Neural cell (in vitro differentiated cells): Measurements from ENCODE around the gene KRT83. TPM values are rescaled to one million over a fixed set of nuclear protein-coding genes. Genes with fewer than 3 reads are reported as not detected.

ENCODE experiments used
- H2AFZ ChIP-seq: fragments of 200-600, 300-800 bp; sonication (generic), shearing (Covaris generic); 2 replicates; pipeline ENCODE4 v1.6.0; 2014; ENCODE audit warnings: low read depth, mild to moderate bottlenecking, antibody characterized with exemption, low read length, moderate library complexity
- H3F3A ChIP-seq: fragments of 200-600 bp; shearing (Covaris generic); 2 replicates; pipeline ENCODE4 v1.6.1; 2016; ENCODE audit warnings: mild to moderate bottlenecking, moderate library complexity, mixed read lengths, antibody characterized with exemption, low read length; ENCODE audit not compliant: insufficient read depth, poor library complexity, severe bottlenecking
- H3K27ac ChIP-seq: fragments of 200-600, 300-800 bp; sonication (generic), shearing (Covaris generic); 2 replicates; pipeline ENCODE4 v1.5.1; 2014; ENCODE audit warnings: mild to moderate bottlenecking, low read length, moderate library complexity
- H3K27me3 ChIP-seq: fragments of 300-800, 200-600 bp; sonication (generic), shearing (Covaris generic); 2 replicates; pipeline ENCODE4 v1.6.0; 2014; ENCODE audit warnings: mild to moderate bottlenecking, low read depth, low read length, moderate library complexity; ENCODE audit not compliant: insufficient read depth
- H3K36me3 ChIP-seq: fragments of 300-800, 200-600 bp; sonication (generic), shearing (Covaris generic); 2 replicates; pipeline ENCODE4 v1.5.1; 2014; ENCODE audit warnings: mild to moderate bottlenecking, antibody characterized with exemption, low read length, moderate library complexity; ENCODE audit not compliant: insufficient read depth
- H3K4me2 ChIP-seq: fragments of 300-800, 200-600 bp; sonication (generic), shearing (Covaris generic); 2 replicates; pipeline ENCODE4 v1.6.0; 2014; ENCODE audit warnings: mild to moderate bottlenecking, low read length
- H3K4me3 ChIP-seq: fragments of 300-800, 200-600 bp; sonication (generic), shearing (Covaris generic); 2 replicates; pipeline ENCODE4 v1.5.1; 2014; ENCODE audit warnings: mild to moderate bottlenecking, low read length, moderate library complexity
- H3K79me2 ChIP-seq: fragments of 200-600 bp; shearing (Covaris generic); replicated peaks from 2 replicates; pipeline ENCODE4 v1.6.0; 2014; ENCODE audit warnings: mild to moderate bottlenecking, low read length, moderate library complexity; ENCODE audit not compliant: insufficient read depth
- H3K9ac ChIP-seq: fragments of 300-800, 200-600 bp; sonication (generic), shearing (Covaris generic); 2 replicates; pipeline ENCODE4 v1.6.1; 2016; ENCODE audit warnings: mild to moderate bottlenecking, low read length, mixed read lengths
- H3K9me2 ChIP-seq: fragments of 200-600 bp; shearing (Covaris generic); 2 replicates; pipeline ENCODE4 v1.6.1; 2016; ENCODE audit warnings: mild to moderate bottlenecking, low read length, mixed read lengths; ENCODE audit not compliant: insufficient read depth
- H3K9me3 ChIP-seq: fragments of 200-600, 300-800 bp; sonication (generic), shearing (Covaris generic); 2 replicates; pipeline ENCODE4 v1.6.1; 2016; ENCODE audit warnings: mild to moderate bottlenecking, mixed run types, low read length, moderate library complexity, mixed read lengths
- H4K20me1 ChIP-seq: fragments of 200-600 bp; shearing (Covaris generic); 2 replicates; pipeline ENCODE4 v1.6.1; 2016; ENCODE audit warnings: mild to moderate bottlenecking, mixed run types; ENCODE audit not compliant: insufficient read depth
- CTCF ChIP-seq: fragments of 450-650 bp; IDR thresholded peaks from 2 replicates; pipeline ENCODE4 v1.5.1; 2014; ENCODE audit warnings: antibody characterized with exemption, mild to moderate bottlenecking, moderate library complexity; ENCODE audit not compliant: poor library complexity, severe bottlenecking
- EP300 ChIP-seq: fragments of 450-650 bp; conservative IDR thresholded peaks from 2 replicates; pipeline ENCODE4 v1.6.1; 2014; ENCODE audit warnings: antibody characterized with exemption, mild to moderate bottlenecking, moderate library complexity; ENCODE audit not compliant: poor library complexity, severe bottlenecking
- EZH2 ChIP-seq: fragments of 200-600, 300-800 bp; shearing (Covaris generic), sonication (generic); IDR thresholded peaks from 2 replicates; pipeline ENCODE4 v1.6.1; 2014; ENCODE audit warnings: antibody characterized with exemption, low read length, borderline replicate concordance, mild to moderate bottlenecking; ENCODE audit not compliant: insufficient read depth, poor library complexity, severe bottlenecking
- MXI1 ChIP-seq: fragments of 450-650 bp; conservative IDR thresholded peaks from 2 replicates; pipeline ENCODE4 v1.6.1; 2014; ENCODE audit warnings: antibody characterized with exemption, mild to moderate bottlenecking; ENCODE audit not compliant: poor library complexity, severe bottlenecking
- POLR2AphosphoS5 ChIP-seq: IDR thresholded peaks from 2 replicates; pipeline ENCODE4 v1.6.1; 2012
- RAD21 ChIP-seq: fragments of 450-650 bp; conservative IDR thresholded peaks from 2 replicates; pipeline ENCODE4 v1.6.1; 2014; ENCODE audit warnings: antibody characterized with exemption, mild to moderate bottlenecking, moderate library complexity
- SMC3 ChIP-seq: fragments of 450-650 bp; conservative IDR thresholded peaks from 2 replicates; pipeline ENCODE4 v1.6.1; 2014; ENCODE audit warnings: antibody characterized with exemption, mild to moderate bottlenecking, moderate library complexity; ENCODE audit not compliant: poor library complexity
- TAF1 ChIP-seq: IDR thresholded peaks from 2 replicates; pipeline ENCODE4 v1.6.1; 2012; ENCODE audit warnings: low read depth
- polyA plus RNA-seq: library from polyadenylated mRNA; depleted of rRNA; stranded (reverse); fragments of >200 nt; gene quantifications from 2 replicates; pipeline ENCODE4 v1.2.3, GENCODE V29; 2014
- TF ChIP-seq, protein P1 (sequence below): IDR thresholded peaks from 2 replicates; pipeline ENCODE4 v1.6.1; 2012; ENCODE audit warnings: borderline replicate concordance

KRT83 gene
- polyA plus RNA-seq, 1 donor from 2014 or later: not detected

DNA sequence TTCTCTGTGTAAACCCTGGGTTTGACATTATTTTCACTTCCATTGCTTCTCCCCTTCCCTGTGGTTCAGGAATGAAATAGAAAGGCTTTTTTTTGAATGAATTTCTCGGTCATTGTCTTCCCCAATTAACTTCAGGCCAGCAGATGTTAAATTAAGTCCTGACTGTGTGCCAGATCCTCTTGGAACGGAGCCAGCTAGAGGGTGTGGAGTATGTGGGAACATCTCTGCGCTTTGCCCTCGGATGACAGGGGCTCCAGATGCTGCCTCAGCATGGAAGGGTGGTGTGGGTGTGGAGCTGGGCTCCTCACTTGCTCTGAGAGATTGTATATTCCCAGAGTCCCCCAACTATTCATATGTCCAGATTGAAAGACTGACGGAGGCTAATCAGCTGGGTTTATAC is 33.0 kb upstream of the KRT83 start:
- no peaks in the 10 kb centered on the region for H3K27me3 ChIP-seq
- H3K36me3 ChIP-seq: no peaks in the 10 kb centered on the region
- no peak overlapping the region for H2AFZ ChIP-seq
- no peaks in the 10 kb centered on the region for H3K9me2 ChIP-seq
- no peak overlapping the region for H3K9ac ChIP-seq
- TF ChIP-seq EZH2 (no peak), MXI1 (no peak)
- H3K4me2 ChIP-seq: no peak overlapping the region
- no peaks in the 10 kb centered on the region for H3F3A ChIP-seq
- H3K27ac ChIP-seq: no peak overlapping the region
- no peak overlapping the region for H3K4me3 ChIP-seq
- no peaks in the 10 kb centered on the region for H4K20me1 ChIP-seq
- H3K9me3 ChIP-seq: no peaks in the 10 kb centered on the region
- H3K79me2 ChIP-seq: no peaks in the 10 kb centered on the region

DNA sequence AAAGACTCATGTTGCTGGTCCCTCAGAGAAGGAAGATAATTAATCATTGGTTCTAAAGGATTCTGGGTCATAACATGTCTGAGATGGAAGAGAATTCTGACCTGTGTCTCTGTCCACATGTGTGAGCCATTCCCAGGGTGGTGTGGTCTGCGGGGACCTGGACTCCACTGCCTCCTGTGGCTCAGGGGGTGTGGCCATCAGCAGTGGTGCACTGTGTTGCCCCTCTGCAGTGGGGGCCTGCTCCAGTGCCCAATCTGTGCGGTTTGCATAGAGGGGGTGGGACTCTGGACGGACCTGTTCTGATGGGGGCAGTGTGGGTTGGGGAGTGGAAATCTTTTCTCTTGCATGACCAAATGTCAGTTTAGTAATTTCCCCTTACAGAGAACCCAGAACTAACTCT is 32.6 kb upstream of the KRT83 start:
- no peak overlapping the region for H3K4me2 ChIP-seq
- no peak overlapping the region for H2AFZ ChIP-seq
- H3F3A ChIP-seq: no peaks in the 10 kb centered on the region
- H3K9me3 ChIP-seq: no peaks in the 10 kb centered on the region
- H3K9me2 ChIP-seq: no peaks in the 10 kb centered on the region
- H3K36me3 ChIP-seq: no peaks in the 10 kb centered on the region
- no peak overlapping the region for H3K27ac ChIP-seq
- no peak overlapping the region for H3K9ac ChIP-seq
- H3K79me2 ChIP-seq: no peaks in the 10 kb centered on the region
- no peaks in the 10 kb centered on the region for H4K20me1 ChIP-seq
- H3K4me3 ChIP-seq: no peak overlapping the region
- TF ChIP-seq EZH2 (no peak), TAF1 (no peak), MXI1 (no peak), CTCF (no peak), RAD21 (no peak), POLR2AphosphoS5 (no peak)
- H3K27me3 ChIP-seq: no peaks in the 10 kb centered on the region

DNA sequence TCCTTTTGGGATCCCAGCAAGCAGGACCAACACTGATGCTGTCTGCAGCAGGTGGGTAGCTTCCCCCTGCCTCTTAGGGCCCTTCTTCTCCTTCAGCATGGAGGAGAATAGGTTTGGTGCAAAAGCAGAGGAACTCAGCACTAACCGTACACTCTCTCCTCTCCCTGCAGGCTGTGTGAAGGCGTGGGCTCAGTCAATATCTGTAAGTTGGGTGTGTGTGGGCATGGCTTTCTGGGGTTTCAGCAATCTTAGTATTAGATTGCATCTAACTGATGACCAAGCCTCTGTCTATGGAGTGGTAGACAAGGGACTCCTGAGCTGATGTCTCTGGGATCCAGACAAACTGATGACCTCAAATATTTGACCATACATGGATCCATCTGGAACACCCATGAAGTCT is 31.8 kb upstream of the KRT83 start:
- H3K4me3 ChIP-seq: no peak overlapping the region
- no peaks in the 10 kb centered on the region for H3K36me3 ChIP-seq
- no peak overlapping the region for H3K27ac ChIP-seq
- no peak overlapping the region for H3K9ac ChIP-seq
- no peaks in the 10 kb centered on the region for H3F3A ChIP-seq
- H2AFZ ChIP-seq: no peak overlapping the region
- H3K4me2 ChIP-seq: no peak overlapping the region
- H3K9me3 ChIP-seq: no peaks in the 10 kb centered on the region
- H3K9me2 ChIP-seq: no peaks in the 10 kb centered on the region
- TF ChIP-seq RAD21: no peak
- TF ChIP-seq EP300: no peak
- no peak for TF ChIP-seq POLR2AphosphoS5
- TF ChIP-seq TAF1: no peak
- no peak for TF ChIP-seq SMC3
- no peak for TF ChIP-seq EZH2
- TF ChIP-seq CTCF: no peak
- TF ChIP-seq, protein P1, sequence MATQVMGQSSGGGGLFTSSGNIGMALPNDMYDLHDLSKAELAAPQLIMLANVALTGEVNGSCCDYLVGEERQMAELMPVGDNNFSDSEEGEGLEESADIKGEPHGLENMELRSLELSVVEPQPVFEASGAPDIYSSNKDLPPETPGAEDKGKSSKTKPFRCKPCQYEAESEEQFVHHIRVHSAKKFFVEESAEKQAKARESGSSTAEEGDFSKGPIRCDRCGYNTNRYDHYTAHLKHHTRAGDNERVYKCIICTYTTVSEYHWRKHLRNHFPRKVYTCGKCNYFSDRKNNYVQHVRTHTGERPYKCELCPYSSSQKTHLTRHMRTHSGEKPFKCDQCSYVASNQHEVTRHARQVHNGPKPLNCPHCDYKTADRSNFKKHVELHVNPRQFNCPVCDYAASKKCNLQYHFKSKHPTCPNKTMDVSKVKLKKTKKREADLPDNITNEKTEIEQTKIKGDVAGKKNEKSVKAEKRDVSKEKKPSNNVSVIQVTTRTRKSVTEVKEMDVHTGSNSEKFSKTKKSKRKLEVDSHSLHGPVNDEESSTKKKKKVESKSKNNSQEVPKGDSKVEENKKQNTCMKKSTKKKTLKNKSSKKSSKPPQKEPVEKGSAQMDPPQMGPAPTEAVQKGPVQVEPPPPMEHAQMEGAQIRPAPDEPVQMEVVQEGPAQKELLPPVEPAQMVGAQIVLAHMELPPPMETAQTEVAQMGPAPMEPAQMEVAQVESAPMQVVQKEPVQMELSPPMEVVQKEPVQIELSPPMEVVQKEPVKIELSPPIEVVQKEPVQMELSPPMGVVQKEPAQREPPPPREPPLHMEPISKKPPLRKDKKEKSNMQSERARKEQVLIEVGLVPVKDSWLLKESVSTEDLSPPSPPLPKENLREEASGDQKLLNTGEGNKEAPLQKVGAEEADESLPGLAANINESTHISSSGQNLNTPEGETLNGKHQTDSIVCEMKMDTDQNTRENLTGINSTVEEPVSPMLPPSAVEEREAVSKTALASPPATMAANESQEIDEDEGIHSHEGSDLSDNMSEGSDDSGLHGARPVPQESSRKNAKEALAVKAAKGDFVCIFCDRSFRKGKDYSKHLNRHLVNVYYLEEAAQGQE: no peak
- TF ChIP-seq MXI1: no peak
- no peaks in the 10 kb centered on the region for H3K79me2 ChIP-seq
- H4K20me1 ChIP-seq: no peaks in the 10 kb centered on the region
- H3K27me3 ChIP-seq: no peaks in the 10 kb centered on the region
